HG02610 (cell line): ENCODE measurements around the gene CHAF1B.
"Not testable (repeated sequence)": the region's sequence is repeated elsewhere in the genome, so short reads cannot be mapped to it uniquely, and the experiment has no call there.

Experiments
- ATAC-seq: cut with Tn5 transposase; IDR thresholded peaks from one replicate; pipeline ENCODE4 v1.9.1; 2021; ENCODE audit warnings: mild to moderate bottlenecking, moderate library complexity; ENCODE audit not compliant: unreplicated experiment

Gene CHAF1B

DNA sequence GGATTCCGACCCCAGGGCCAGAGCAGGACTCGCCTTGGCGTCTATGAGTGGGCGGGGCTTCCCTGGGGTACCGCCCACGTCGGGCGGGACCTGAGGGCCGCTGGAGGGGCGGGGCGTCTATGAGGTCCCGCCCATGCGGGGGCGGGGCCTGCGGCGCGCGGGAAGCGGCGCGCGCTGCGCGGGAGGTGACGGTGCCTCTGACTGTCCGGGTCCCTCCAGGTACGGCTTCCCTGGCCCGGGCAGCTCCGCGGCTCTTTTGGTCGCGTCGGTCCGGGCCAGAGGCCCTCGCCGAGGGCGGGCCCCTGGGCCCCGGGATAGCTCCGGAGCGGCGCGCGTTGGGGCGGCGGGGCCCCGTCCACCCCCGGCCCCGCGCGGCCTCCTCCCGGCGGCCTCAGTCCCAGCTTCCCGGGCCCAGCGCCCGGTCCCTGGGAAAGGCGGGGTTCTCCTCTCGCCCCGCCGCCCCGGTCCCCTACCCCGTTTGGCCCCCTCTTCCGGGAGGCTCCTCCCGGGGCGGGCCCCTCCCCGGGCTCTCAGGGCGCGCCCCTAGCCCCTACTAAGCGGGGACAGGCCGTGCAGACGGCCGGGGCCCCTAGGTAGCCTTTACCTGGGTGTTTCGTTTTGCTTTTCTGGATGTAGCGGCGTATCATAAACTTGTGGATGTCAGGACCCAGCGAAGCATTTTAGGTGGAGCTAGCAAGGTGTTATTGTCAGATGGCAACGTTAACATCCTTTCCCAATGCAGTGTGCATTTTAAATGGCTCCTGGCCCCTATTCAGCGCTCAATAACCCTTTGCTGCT, at the start of gene CHAF1B:
Gene CHAF1B (plus strand): TSS at position 160 of the 798 bp plus-strand sequence. CDS start 745 bp downstream, outside the sequence.
- ATAC-seq = peak; percentile 87

- no peak for ATAC-seq
Observed at GRCh38 chr21:36337099-36337509, 48.1 kb upstream of the CHAF1B start.

DNA sequence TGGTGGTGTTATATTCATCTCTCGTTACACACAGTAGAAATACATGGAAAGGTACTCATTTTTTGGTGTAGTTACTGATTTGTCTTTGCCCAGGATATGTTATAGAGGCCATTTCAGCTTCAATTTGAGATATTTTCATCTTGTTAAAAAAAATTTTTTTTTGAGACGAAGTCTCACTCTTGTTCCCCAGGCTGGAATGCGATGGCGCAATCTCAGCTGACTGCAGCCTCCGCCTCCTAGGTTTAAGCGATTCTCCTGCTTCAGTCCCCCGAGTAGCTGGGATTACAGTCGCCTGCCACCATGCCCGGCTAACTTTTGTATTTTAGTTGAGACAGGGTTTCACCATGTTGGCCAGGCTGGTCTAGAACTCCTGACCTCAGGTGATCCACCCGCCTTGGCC, 46.2 kb upstream of the CHAF1B start:
- ATAC-seq = no peak

DNA sequence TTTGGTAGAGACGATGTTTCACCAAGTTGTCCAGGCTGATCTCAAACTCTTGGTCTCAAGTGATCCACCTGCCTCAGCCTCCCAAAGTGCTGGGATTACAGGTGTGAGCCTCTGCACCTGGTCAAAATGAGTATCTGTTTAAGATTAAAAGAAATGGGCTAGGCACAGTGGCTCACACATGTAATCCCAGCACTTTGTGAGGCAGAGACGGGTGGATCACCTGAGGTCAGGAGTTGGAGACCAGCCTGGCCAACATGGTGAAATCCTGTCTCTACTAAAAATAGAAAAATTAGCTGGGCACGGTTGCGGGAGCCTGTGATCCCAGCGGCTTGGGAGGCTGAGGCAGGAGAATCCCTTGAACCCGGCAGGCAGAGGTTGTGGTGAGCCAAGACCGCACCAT, 42.6 kb upstream of the CHAF1B start:
- not testable (repeated sequence) for ATAC-seq

DNA sequence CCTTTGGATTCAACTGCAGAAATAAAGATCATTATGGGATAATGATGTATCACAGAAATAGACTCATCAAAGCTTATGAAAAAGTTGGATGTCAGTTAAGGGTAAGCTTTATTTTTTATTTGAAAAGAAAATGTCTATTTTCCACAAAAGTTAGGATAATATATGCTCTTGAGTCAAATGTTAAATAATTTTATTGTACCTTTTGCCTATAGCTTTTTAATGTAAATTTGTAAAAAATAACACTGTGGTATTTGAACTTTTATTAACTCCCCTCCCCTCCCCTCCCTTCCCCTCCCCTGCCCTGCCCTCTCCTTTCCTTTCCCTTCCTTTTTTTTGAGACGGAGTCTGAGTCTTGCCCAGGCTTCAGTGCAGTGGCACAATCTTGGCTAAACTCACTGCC, 40.3 kb upstream of the CHAF1B start:
- ATAC-seq = no peak

- no peak for ATAC-seq
Observed at GRCh38 chr21:36347278-36347961, 37.8 kb upstream of the CHAF1B start.

DNA sequence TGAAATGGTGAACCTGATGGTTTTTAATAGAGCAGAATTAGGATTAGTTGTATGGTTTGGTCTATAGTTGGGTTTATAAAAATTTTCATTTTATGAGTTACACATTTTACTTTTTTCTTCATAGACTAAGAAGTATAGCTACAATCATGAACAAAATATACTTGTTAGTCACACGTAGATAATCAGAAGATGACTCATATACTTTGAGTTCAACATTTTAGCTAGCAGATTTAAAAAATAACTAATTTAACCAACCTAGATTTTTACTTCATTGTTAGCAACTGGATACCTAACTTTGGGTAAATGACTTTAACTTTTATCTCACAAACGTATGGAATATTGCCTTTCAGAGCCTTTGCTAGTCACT, 37.2 kb upstream of the CHAF1B start:
- ATAC-seq = no peak

DNA sequence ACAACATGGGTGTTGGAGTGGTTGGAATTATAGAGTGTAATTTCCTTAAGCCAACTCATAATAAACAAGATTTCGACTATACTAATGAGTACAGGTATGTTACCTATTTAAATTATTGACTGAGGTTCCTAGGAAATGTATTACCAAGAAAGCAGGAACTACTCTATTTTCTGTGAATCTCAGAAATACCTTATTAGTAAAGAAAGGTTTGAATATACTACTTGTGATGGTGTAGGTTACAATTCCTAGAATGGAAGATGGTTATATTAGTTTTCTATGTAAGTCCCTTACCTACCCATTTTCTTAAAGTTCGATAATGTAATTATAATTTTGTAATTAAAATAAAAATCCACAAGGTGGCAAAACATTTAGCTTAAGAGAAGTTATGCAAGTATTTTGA, 35.9 kb upstream of the CHAF1B start:
- ATAC-seq = no peak

DNA sequence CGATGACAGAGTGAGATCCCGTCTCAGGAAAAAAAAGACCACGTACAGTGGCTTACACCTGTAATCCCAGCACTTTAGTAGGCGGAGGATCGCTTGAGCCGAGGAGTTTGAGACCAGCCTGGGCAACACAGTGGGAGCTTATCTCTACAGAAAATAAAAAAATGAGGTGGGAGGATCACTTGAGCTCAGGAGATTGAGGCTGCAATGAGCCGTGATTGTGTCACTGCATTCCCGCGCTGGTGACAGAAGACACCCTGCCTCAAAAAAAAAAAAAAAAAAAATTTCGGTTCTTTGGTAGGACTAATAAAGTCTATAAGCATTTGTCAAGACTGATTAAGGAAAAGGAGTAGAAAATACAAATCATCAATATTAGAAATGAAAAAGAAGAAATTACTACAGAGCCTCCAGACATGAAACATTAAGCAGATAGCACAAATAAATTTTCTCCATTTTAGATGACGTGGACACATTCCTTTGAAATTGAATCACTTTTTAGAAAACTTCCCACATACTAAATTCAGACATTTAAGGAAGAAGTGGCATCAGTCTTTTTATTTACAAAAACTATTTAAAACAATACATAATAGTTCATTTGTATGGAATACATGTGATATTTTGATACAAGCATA, 34.8 kb upstream of the CHAF1B start:
- no peak for ATAC-seq

DNA sequence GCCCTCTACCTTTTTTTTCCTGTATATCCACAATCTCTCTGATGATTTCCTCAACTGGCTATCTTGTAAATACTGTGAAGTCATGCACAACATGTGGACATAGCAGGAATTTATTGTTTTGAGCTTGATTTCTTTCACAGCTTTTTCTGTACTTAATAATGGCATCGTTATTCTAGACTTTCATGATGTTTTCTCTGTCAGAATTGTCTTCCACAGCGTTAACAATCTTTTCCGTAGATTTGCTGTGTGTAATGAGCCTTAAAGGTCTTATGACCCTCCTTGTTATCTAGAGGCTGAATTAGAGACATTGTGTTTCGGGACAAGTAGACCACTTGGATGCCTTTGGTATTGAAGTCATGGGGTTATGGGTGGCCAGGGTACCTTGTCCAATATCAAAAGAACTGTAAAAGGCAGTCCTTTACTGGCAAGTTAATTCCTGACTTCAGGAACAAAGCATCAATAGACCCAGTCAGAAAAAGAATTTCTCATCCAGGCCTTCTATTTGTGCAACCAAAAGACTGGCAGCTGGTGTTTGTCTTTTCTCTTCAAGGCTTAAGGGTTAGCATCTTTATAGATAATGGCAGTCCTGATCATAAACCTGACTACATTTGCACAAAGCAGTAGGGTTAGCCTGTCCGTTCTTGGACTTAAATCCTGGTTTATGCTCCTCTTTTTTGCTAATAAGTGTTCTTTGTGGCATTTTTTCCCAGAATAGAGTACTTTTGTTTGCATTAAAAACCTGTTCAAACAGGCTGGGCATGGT, 30.1 kb upstream of the CHAF1B start:
- no peak for ATAC-seq

- no peak for ATAC-seq
Observed at GRCh38 chr21:36355868-36356267, 29.3 kb upstream of the CHAF1B start.

DNA sequence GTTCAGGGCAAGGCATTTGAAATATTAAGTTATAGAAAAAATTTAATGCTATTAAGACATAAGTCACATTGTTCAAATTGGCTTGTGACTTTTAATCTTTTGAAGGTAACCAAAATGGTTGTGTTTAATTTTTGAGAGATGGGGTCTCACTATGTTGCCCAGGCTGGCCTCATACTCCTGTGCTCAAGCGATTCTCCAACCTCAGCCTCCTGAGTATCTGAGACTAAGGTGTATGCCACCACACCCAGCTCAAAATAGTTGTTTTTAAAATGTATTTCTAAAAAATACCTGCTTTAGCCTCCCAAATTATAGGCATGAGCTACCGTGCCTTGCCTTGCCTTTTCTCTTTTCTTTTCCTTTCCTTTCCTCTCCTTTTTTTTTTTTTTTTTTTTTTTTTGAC, 26.0 kb upstream of the CHAF1B start:
- ATAC-seq = no peak

DNA sequence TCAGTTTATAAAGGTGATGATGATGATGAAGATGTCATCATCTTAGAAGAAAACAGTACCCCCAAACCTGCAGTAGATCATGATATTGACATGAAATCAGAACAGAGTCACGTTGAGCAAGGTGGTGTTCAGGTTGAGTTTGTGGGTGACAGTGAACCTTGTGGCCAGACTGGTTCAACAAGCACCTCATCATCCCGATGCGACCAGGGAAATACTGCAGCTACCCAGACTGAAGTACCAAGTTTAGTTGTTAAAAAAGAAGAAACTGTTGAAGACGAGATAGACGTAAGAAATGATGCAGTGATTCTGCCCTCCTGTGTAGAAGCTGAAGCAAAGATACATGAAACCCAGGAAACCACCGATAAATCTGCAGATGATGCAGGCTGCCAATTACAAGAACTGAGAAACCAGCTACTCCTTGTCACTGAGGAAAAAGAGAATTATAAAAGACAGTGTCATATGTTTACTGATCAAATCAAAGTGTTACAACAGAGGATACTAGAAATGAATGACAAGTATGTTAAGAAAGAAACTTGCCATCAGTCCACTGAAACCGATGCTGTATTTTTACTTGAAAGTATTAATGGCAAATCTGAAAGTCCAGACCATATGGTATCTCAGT, 16.0 kb upstream of the CHAF1B start:
- no peak for ATAC-seq

DNA sequence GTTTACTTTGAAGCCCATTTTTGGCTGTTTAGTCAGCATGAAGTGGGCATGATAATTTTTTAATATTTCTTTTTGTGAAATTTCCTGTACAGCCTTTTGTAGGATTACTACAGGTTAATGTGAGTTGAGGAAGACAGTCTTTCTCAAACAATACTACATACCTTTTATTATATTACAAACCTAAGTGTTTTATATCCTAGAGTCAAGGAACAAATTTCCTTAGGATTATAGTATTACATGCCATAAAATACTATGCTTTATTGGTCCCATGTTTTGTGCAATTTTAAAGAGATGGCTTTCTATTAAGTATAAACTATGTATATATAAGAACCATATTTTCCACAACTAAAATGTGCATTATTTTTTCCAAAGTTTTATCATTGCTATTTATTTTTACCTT, 9.2 kb upstream of the CHAF1B start:
- no peak for ATAC-seq

GRCh38 chr21:36377391-36377842, 7.8 kb upstream of the CHAF1B start:
- ATAC-seq = no peak

- ATAC-seq = no peak
Observed at GRCh38 chr21:36379251-36379650, 5.9 kb upstream of the CHAF1B start.

- no peak for ATAC-seq
Observed at GRCh38 chr21:36381841-36382589, 3.2 kb upstream of the CHAF1B start.

DNA sequence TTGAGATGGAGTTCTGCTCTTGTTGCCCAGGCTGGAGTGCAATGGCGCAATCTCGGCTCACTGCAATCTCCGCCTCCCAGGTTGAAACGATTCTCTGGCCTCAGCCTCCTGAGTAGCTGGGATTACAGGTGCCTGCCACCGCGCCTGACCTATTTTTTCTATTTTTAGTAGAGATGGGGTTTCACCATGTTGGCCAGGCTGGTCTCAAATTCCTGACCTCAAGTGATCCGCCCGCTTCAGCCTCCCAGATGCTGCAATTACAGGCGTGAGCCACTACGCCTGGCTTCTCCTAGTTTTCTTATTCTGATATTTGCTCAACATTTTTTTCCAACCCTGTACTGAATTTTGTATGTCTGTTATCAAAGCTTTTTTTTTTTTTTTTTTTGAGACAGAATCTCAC, 2.5 kb upstream of the CHAF1B start:
- not testable (repeated sequence) for ATAC-seq

DNA sequence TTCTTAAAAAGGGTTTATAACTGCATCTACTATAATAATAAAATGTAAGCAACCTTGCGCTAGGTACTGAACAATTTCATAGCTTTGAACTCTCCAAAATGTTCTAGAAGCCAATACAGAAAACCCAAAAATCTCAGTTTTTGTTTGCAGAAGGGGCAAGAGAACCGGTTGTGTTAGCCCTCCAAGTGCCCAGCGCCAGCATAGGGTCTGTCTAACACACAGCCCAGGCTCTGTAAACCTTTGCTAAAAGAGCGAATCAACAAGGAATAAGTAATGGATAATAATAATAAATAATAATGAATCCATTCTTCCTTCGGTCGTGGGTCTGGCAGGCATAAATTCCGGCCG, 333 bp upstream of the CHAF1B start:
- ATAC-seq = no peak

DNA sequence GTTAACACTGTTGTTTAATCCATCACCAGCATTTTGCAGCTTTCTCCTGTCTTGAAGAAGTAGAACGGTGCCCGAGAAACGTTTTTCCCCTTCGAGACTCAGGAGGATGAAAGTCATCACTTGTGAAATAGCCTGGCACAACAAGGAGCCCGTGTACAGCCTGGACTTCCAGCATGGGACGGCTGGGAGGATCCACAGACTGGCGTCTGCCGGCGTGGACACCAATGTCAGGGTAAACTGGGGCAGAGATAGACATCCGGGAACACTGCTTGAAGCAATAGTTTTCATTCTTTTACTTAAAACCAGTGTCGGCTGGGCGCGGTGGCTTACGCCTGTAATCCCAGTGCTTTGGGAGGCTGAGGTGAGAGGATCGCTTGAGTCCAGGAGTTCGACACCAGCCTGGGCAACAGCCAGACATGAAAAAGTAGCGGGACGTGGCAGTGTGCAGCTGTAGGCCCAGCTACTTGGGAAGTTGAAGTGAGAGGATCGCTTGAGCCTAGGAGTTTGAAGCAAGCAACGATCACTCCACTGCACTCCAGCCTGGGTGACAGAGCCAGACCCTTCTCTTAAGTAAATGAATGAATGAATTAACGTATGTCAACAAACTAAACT, 945 bp downstream of the CHAF1B start:
- no peak for ATAC-seq
